SK-N-SH treated with all-trans-retinoic acid at 6 μM for 48 hours (cell line): Measurements from ENCODE around the gene MKS1.

Experiments used
- ATAC-seq: fragments of 200-7000 bp; cut with Tn5 transposase; 3 replicates; pipeline ENCODE4 v1.9.1; 2020; ENCODE audit warnings: mild to moderate bottlenecking, moderate library complexity
- ARNTL ChIP-seq: fragments of 450-650 bp; formaldehyde crosslinking; IDR thresholded peaks from 2 replicates; pipeline ENCODE4 v1.5.0; 2020; ENCODE audit warnings: low read depth, mild to moderate bottlenecking, moderate library complexity, borderline replicate concordance
- CSDC2 ChIP-seq: fragments of 250-450 bp; sonication (Bioruptor Pico); IDR thresholded peaks from 2 replicates; pipeline ENCODE4 v1.5.0; 2020; ENCODE audit warnings: mild to moderate bottlenecking, moderate library complexity
- GLIS3 ChIP-seq: fragments of 250-450 bp; sonication (Bioruptor Pico); IDR thresholded peaks from 2 replicates; pipeline ENCODE4 v1.5.0; 2020; ENCODE audit warnings: mild to moderate bottlenecking, moderate library complexity
- ISL1 ChIP-seq: fragments of 250-450 bp; sonication (Bioruptor Pico); IDR thresholded peaks from 2 replicates; pipeline ENCODE4 v2.1.2; 2022; ENCODE audit warnings: mild to moderate bottlenecking, moderate library complexity
- OSR1 ChIP-seq: fragments of 250-450 bp; sonication (Bioruptor Pico); IDR thresholded peaks from 2 replicates; pipeline ENCODE4 v1.8.0; 2022; ENCODE audit warnings: moderate library complexity, mild to moderate bottlenecking, inconsistent platforms
- RARB ChIP-seq: fragments of 250-450 bp; sonication (Bioruptor Pico); IDR thresholded peaks from 2 replicates; pipeline ENCODE4 v1.8.0; 2021; ENCODE audit warnings: mild to moderate bottlenecking, moderate library complexity
- SNAI2 ChIP-seq: fragments of 250-450 bp; sonication (Bioruptor Pico); IDR thresholded peaks from 2 replicates; pipeline ENCODE4 v1.5.0; 2020; ENCODE audit warnings: mild to moderate bottlenecking, moderate library complexity
- TCF4 ChIP-seq: fragments of 250-450 bp; sonication (Bioruptor Pico); IDR thresholded peaks from 2 replicates; pipeline ENCODE4 v1.8.0; 2021; ENCODE audit warnings: mild to moderate bottlenecking, moderate library complexity, borderline replicate concordance
- TOX ChIP-seq: fragments of 250-450 bp; sonication (Bioruptor Pico); IDR thresholded peaks from 2 replicates; pipeline ENCODE4 v1.8.0; 2021; ENCODE audit warnings: mild to moderate bottlenecking, moderate library complexity, borderline replicate concordance
- ZC3H10 ChIP-seq: fragments of 250-450 bp; sonication (Bioruptor Pico); IDR thresholded peaks from 2 replicates; pipeline ENCODE4 v1.5.1; 2021; ENCODE audit warnings: mild to moderate bottlenecking, moderate library complexity
- ZFP3 ChIP-seq: fragments of 250-450 bp; sonication (Bioruptor Pico); IDR thresholded peaks from 2 replicates; pipeline ENCODE4 v1.5.0; 2020; ENCODE audit warnings: mild to moderate bottlenecking, moderate library complexity
- ZFP30 ChIP-seq: fragments of 450-650 bp; formaldehyde crosslinking; IDR thresholded peaks from 2 replicates; pipeline ENCODE4 v1.5.0; 2022; ENCODE audit warnings: mild to moderate bottlenecking, moderate library complexity
- ZNF565 ChIP-seq: fragments of 450-650 bp; formaldehyde crosslinking; conservative IDR thresholded peaks from 2 replicates; pipeline ENCODE4 v1.5.0; 2020; ENCODE audit warnings: low read depth, mild to moderate bottlenecking, moderate library complexity
- ZNF70 ChIP-seq: fragments of 450-650 bp; formaldehyde crosslinking; IDR thresholded peaks from 2 replicates; pipeline ENCODE4 v1.5.0; 2020; ENCODE audit warnings: mild to moderate bottlenecking, moderate library complexity
- ZNF8 ChIP-seq: fragments of 450-650 bp; formaldehyde crosslinking; IDR thresholded peaks from 2 replicates; pipeline ENCODE4 v1.5.0; 2020; ENCODE audit warnings: mild to moderate bottlenecking, moderate library complexity
- TF ChIP-seq, protein P1 (sequence below): fragments of 250-450 bp; sonication (Bioruptor Pico); IDR thresholded peaks from 2 replicates; pipeline ENCODE4 v1.8.0; 2021; ENCODE audit warnings: low read depth, mild to moderate bottlenecking, moderate library complexity, borderline replicate concordance
- TF ChIP-seq, protein P2 (sequence below): fragments of 250-450 bp; sonication (Bioruptor Pico); IDR thresholded peaks from 2 replicates; pipeline ENCODE4 v1.5.0; 2020; ENCODE audit warnings: mild to moderate bottlenecking, moderate library complexity
- TF ChIP-seq, protein P3 (sequence below): fragments of 250-450 bp; sonication (Bioruptor Pico); IDR thresholded peaks from 2 replicates; pipeline ENCODE4 v1.5.1; 2020; ENCODE audit warnings: low read depth, mild to moderate bottlenecking, moderate library complexity
- TF ChIP-seq, protein P4 (sequence below): fragments of 250-450 bp; sonication (Bioruptor Pico); IDR thresholded peaks from 2 replicates; pipeline ENCODE4 v1.8.0; 2020; ENCODE audit warnings: mild to moderate bottlenecking, moderate library complexity, borderline replicate concordance
- TF ChIP-seq, protein P5 (sequence below): fragments of 250-450 bp; sonication (Bioruptor Pico); IDR thresholded peaks from 2 replicates; pipeline ENCODE4 v1.5.1; 2021; ENCODE audit warnings: mild to moderate bottlenecking, moderate library complexity

MKS1 gene

DNA sequence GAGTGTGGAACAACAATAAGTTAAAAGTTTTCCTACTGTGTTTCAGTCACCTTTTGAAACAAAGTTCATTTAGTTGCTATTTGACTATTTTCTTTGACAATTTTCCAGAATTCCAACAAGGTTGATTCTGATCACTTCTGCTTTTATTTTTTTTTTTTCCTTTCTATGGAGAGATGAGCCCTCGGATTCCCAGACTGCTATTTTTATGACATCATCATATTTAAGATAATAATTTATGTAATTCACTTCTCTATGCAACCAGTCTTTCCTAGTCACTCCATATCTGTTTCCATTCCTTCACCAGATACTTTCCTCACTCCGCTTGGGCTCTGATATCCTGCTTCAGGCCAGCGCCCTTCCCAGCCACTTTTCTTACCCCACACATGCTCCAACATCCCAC is 44.2 kb downstream of the MKS1 start:
- no peak for ATAC-seq
- TF ChIP-seq ZFP30 (CRISPR knock-in tag) (no peak), ZNF8 (CRISPR knock-in tag) (no peak), ARNTL (no peak), ISL1 (CRISPR knock-in tag) (no peak), CSDC2 (CRISPR knock-in tag) (no peak), OSR1 (no peak), ZNF70 (CRISPR knock-in tag) (no peak), GLIS3 (CRISPR knock-in tag) (no peak)
- TF ChIP-seq, protein P1, sequence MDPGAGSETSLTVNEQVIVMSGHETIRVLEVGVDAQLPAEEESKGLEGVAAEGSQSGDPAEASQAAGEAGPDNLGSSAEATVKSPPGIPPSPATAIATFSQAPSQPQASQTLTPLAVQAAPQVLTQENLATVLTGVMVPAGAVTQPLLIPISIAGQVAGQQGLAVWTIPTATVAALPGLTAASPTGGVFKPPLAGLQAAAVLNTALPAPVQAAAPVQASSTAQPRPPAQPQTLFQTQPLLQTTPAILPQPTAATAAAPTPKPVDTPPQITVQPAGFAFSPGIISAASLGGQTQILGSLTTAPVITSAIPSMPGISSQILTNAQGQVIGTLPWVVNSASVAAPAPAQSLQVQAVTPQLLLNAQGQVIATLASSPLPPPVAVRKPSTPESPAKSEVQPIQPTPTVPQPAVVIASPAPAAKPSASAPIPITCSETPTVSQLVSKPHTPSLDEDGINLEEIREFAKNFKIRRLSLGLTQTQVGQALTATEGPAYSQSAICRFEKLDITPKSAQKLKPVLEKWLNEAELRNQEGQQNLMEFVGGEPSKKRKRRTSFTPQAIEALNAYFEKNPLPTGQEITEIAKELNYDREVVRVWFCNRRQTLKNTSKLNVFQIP (CRISPR knock-in tag) = no peak
- TF ChIP-seq, protein P2, sequence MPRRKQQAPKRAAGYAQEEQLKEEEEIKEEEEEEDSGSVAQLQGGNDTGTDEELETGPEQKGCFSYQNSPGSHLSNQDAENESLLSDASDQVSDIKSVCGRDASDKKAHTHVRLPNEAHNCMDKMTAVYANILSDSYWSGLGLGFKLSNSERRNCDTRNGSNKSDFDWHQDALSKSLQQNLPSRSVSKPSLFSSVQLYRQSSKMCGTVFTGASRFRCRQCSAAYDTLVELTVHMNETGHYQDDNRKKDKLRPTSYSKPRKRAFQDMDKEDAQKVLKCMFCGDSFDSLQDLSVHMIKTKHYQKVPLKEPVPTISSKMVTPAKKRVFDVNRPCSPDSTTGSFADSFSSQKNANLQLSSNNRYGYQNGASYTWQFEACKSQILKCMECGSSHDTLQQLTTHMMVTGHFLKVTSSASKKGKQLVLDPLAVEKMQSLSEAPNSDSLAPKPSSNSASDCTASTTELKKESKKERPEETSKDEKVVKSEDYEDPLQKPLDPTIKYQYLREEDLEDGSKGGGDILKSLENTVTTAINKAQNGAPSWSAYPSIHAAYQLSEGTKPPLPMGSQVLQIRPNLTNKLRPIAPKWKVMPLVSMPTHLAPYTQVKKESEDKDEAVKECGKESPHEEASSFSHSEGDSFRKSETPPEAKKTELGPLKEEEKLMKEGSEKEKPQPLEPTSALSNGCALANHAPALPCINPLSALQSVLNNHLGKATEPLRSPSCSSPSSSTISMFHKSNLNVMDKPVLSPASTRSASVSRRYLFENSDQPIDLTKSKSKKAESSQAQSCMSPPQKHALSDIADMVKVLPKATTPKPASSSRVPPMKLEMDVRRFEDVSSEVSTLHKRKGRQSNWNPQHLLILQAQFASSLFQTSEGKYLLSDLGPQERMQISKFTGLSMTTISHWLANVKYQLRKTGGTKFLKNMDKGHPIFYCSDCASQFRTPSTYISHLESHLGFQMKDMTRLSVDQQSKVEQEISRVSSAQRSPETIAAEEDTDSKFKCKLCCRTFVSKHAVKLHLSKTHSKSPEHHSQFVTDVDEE (CRISPR knock-in tag) = no peak
- TF ChIP-seq, protein P3, sequence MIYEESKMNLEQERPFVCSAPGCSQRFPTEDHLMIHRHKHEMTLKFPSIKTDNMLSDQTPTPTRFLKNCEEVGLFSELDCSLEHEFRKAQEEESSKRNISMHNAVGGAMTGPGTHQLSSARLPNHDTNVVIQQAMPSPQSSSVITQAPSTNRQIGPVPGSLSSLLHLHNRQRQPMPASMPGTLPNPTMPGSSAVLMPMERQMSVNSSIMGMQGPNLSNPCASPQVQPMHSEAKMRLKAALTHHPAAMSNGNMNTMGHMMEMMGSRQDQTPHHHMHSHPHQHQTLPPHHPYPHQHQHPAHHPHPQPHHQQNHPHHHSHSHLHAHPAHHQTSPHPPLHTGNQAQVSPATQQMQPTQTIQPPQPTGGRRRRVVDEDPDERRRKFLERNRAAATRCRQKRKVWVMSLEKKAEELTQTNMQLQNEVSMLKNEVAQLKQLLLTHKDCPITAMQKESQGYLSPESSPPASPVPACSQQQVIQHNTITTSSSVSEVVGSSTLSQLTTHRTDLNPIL (CRISPR knock-in tag) = no peak
- TF ChIP-seq, protein P4, sequence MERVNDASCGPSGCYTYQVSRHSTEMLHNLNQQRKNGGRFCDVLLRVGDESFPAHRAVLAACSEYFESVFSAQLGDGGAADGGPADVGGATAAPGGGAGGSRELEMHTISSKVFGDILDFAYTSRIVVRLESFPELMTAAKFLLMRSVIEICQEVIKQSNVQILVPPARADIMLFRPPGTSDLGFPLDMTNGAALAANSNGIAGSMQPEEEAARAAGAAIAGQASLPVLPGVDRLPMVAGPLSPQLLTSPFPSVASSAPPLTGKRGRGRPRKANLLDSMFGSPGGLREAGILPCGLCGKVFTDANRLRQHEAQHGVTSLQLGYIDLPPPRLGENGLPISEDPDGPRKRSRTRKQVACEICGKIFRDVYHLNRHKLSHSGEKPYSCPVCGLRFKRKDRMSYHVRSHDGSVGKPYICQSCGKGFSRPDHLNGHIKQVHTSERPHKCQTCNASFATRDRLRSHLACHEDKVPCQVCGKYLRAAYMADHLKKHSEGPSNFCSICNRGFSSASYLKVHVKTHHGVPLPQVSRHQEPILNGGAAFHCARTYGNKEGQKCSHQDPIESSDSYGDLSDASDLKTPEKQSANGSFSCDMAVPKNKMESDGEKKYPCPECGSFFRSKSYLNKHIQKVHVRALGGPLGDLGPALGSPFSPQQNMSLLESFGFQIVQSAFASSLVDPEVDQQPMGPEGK = no peak
- TF ChIP-seq, protein P5, sequence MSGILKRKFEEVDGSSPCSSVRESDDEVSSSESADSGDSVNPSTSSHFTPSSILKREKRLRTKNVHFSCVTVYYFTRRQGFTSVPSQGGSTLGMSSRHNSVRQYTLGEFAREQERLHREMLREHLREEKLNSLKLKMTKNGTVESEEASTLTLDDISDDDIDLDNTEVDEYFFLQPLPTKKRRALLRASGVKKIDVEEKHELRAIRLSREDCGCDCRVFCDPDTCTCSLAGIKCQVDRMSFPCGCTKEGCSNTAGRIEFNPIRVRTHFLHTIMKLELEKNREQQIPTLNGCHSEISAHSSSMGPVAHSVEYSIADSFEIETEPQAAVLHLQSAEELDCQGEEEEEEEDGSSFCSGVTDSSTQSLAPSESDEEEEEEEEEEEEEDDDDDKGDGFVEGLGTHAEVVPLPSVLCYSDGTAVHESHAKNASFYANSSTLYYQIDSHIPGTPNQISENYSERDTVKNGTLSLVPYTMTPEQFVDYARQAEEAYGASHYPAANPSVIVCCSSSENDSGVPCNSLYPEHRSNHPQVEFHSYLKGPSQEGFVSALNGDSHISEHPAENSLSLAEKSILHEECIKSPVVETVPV = no peak

DNA sequence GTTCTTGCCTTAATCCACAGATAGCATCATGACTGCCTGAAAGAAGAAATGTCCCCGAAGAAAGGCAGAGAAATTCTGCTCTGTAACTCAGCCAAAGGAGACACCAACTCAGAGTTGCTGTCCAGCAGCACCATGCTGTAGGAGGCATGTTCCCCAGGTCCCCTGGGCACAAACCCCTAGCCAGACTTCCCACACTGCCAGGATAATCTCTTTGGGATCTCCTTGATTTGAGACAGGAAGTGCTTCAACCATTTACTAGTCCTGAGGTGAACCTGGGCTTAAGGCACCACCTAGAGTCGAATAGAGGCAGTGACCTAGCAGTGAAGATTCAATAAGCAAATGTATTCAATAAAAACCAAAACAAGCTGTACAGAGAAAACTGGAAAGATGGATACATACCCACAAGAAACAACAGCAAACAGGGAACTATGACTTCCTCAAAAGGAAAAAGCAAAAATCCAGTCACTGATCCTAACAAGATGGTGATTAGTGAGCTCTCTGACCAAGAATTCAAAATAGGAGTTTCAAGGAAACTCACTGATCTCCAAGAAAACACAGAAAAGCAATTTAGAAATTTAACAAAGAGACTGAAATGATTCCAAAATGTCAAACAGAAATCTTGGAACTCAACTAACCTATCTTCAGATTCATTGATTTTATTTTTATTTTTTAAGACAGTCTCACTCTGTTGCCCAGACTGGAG is 46.5 kb downstream of the MKS1 start:
- ATAC-seq = peak; percentile 77
- TF ChIP-seq ZNF70 (CRISPR knock-in tag) = no peak
- TF ChIP-seq TCF4 (CRISPR knock-in tag) = no peak
- no peak for TF ChIP-seq TOX
- TF ChIP-seq ZNF565 (CRISPR knock-in tag) = no peak
- TF ChIP-seq, protein P1 (CRISPR knock-in tag) = no peak
- TF ChIP-seq SNAI2 (CRISPR knock-in tag) = no peak
- TF ChIP-seq ARNTL = no peak
- TF ChIP-seq, protein P2 (CRISPR knock-in tag) = no peak
- TF ChIP-seq ZC3H10 (CRISPR knock-in tag) = no peak
- no peak for TF ChIP-seq ZFP3 (CRISPR knock-in tag)
- no peak for TF ChIP-seq RARB
- TF ChIP-seq, all 23 proteins: peak for 0
